Measurements from ENCODE around the gene NEURL3. TPM values are rescaled to one million over a fixed set of nuclear protein-coding genes. Genes with fewer than 3 reads are reported as not detected.

The NEURL3 gene, protein sequence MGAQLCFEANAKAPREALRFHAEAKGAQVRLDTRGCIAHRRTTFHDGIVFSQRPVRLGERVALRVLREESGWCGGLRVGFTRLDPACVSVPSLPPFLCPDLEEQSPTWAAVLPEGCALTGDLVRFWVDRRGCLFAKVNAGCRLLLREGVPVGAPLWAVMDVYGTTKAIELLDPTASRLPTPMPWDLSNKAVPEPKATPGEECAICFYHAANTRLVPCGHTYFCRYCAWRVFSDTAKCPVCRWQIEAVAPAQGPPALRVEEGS
- total RNA-seq, result not detected in 2 replicates

DNA sequence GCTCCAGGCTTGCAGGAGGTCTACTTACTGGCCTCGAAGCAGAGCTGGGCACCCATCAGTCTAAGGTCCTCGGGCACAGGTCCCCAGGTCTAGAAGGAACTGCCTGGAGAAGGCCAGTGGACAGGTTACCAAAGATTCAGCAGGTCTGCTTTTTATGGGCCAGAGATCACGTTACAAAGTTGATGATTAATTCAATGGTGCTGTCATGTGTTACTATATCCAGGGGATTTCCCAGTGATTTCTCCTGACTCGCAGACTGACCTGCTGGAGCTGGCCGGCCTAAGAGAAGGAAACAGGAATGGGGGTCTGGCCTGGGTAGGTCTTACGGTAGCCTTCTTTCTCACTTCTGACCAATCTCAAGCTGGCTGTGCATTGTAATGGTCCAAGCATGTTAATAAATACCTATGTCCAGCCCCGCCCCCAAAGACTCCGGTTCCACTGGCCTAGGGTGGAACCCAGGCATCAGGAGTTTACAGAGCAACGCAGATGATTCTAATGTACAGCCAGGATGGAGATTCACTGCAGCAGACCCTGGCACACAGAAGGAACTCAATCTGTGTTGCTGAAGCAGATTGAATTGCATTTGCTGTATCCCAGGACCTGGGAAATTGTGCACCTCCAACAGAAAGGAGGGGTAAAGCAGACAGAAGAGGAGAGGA is at the start of gene NEURL3:
Gene NEURL3 (minus strand): TSS at position 127 of the 659 bp plus-strand sequence. CDS start 71 bp downstream, at position 56.

DNA sequence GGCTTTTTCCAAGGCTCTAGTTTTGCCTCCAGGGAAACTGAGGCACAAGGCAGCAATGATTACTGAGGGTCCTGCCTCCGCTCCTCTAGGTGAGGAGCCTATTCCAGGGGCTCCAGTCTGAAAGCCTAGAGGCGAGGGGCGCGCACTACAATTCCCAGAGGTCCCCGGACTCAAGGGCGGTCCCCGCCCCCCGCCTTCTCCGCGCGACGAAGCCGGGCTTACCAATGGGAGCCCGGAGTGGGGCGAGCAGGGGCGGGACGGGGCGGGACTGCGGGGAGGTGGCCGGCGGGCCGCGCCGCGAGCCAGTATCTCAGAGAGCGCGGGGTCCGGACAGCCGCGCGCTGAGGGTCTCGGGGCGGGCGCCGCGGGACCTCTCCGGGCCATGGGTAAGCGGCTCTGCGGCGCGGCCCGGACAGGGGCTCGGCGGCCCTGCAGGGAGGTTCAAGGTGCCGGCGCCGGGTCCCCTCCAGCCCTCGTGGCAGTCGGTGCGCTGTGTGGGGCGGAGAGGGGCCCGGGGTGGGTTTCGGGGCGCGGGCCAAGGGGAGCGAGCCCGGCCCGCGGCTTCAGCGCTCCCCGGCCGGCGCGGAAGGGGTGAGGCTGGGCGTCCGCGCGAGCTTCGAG is 31.4 kb upstream of the NEURL3 start, which contains the start of gene ARID5A:
Gene ARID5A (plus strand): TSS at position 308 of the 621 bp plus-strand sequence. CDS start 75 bp downstream, at position 383.

Other genes starting within 250 kb of the NEURL3 start
- gene TMEM127, start 239.4 kb downstream of the NEURL3 start, total RNA-seq, result 11.8 and 17.8 TPM in 2 replicates
- gene CIAO1, start 239.1 kb downstream of the NEURL3 start, total RNA-seq, result 54.5 and 67.6 TPM in 2 replicates
- 35.1 and 37.5 TPM in 2 replicates for gene SNRNP200, start 199.8 kb downstream of the NEURL3 start, total RNA-seq
- 0.43 and 0.74 TPM in 2 replicates for gene ITPRIPL1, start 180.0 kb downstream of the NEURL3 start, total RNA-seq
- 1.6 and 1.8 TPM in 2 replicates for gene NCAPH, start 169.6 kb downstream of the NEURL3 start, total RNA-seq
- gene ARID5A, start 31.4 kb upstream of the NEURL3 start, total RNA-seq, result 3.7 and 4.7 TPM in 2 replicates
- 31.6 and 34.2 TPM in 2 replicates for gene KANSL3, start 133.0 kb upstream of the NEURL3 start, total RNA-seq
- gene FER1L5, start 137.4 kb upstream of the NEURL3 start, total RNA-seq, result 1.3 and 1.4 TPM in 2 replicates
- gene LMAN2L, start 234.7 kb upstream of the NEURL3 start, total RNA-seq, result 26.2 and 33.5 TPM in 2 replicates